ENCODE data around the gene INPP5F. TPM values are rescaled to one million over a fixed set of nuclear protein-coding genes. Genes with fewer than 3 reads are reported as not detected.

The INPP5F gene
- polyA plus RNA-seq, 1 of the 3 experiments (the other 2 are of a cell fraction) = 7.8 TPM

GRCh38 chr10:119784340-119785067 is 58.7 kb downstream of the INPP5F start:
- no peak for DNase-seq
- CTCF ChIA-PET = interaction anchor here (1.1 to 3.5 kb wide), 2 partner anchors 26 to 33 kb away, joined by 4 to 13 read pairs; no protein-coding TSS in a partner anchor
- 82% methylated on average over 7 of the region's 7 CpGs for WGBS (ENCODE audit: low lambda C conversion rate)
- no peaks in the 10 kb centered on the region for H3K9me2 ChIP-seq
- H3K27me3 ChIP-seq (ENCODE audit: insufficient read depth) = no peaks in the 10 kb centered on the region
- H3K79me2 ChIP-seq (ENCODE audit: insufficient read depth) = no peaks in the 10 kb centered on the region
- H3K9me3 ChIP-seq = no peaks in the 10 kb centered on the region
- no peak overlapping the region for H3K9ac ChIP-seq
- H2AFZ ChIP-seq (ENCODE audit: low read depth) = no peak overlapping the region
- no peak overlapping the region for H3K4me2 ChIP-seq
- H3K4me1 ChIP-seq (ENCODE audit: control insufficient read depth in 1 of 2, insufficient read depth in 2 of 2, low read depth in 1 of 2, low read length in 1 of 2) = peaks cover 0 to 6% of the 10 kb centered on the region in 2 experiments; a peak in 3 of 4 replicates
- POLR2A ChIA-PET = no interaction called here
- H3K4me3 ChIP-seq (ENCODE audit: low read depth in 2 of 2, low read length in 1 of 2) = no peak overlapping the region
- H4K20me1 ChIP-seq (ENCODE audit: insufficient read depth) = no peaks in the 10 kb centered on the region
- TF ChIP-seq RXRA (IDR thresholded peaks at IDR 0.05; ENCODE audit: borderline replicate concordance, low read depth) (no peak), TEAD4 (IDR thresholded peaks at IDR 0.05; ENCODE audit: borderline replicate concordance, insufficient read depth) (no peak), REST (IDR thresholded peaks at IDR 0.05; ENCODE audit: low read depth, low read length) (no peak), CHD2 (IDR thresholded peaks at IDR 0.05; ENCODE audit: low read length, partially characterized antibody) (no peak)
- no peak overlapping the region for H3K27ac ChIP-seq (ENCODE audit: low read depth in 2 of 2, low read length in 1 of 2)
- H3F3A ChIP-seq (replicated peaks; ENCODE audit: insufficient read depth) = no peaks in the 10 kb centered on the region
- H3K36me3 ChIP-seq (replicated peaks in 1 of 2; ENCODE audit: control insufficient read depth in 1 of 2, insufficient read depth in 2 of 2, low read length in 1 of 2) = peaks cover 0 to 3% of the 10 kb centered on the region in 2 experiments

- Histone ChIP-seq H3K27me3 (ENCODE audit: insufficient read depth) (no peaks in the 10 kb centered on the region), H3F3A (replicated peaks; ENCODE audit: insufficient read depth) (no peaks in the 10 kb centered on the region), H3K9me2 (no peaks in the 10 kb centered on the region), H3K4me1 (ENCODE audit: control insufficient read depth in 1 of 2, insufficient read depth in 2 of 2, low read depth in 1 of 2, low read length in 1 of 2) (peaks cover 0 to 6% of the 10 kb centered on the region in 2 experiments; a peak in 3 of 4 replicates), H4K20me1 (ENCODE audit: insufficient read depth) (no peaks in the 10 kb centered on the region), H3K4me3 (ENCODE audit: low read depth in 2 of 2, low read length in 1 of 2) (no peak overlapping the region), H2AFZ (ENCODE audit: low read depth) (no peak overlapping the region), H3K36me3 (replicated peaks in 1 of 2; ENCODE audit: control insufficient read depth in 1 of 2, insufficient read depth in 2 of 2, low read length in 1 of 2) (no peaks in the 10 kb centered on the region), H3K9ac (no peak overlapping the region; the same call in 1 of the 2 replicates), H3K79me2 (ENCODE audit: insufficient read depth) (no peaks in the 10 kb centered on the region), H3K4me2 (no peak overlapping the region), H3K9me3 (no peaks in the 10 kb centered on the region), H3K27ac (ENCODE audit: low read depth in 2 of 2, low read length in 1 of 2) (no peak overlapping the region)
- WGBS (ENCODE audit: low lambda C conversion rate) = 92% methylated on average over 5 of the region's 5 CpGs
- CTCF ChIA-PET = interaction anchor here (0.7 to 3.5 kb wide), 2 partner anchors 35 to 162 kb away, joined by 3 to 13 read pairs; no protein-coding TSS in a partner anchor
- DNase-seq = no peak
- POLR2A ChIA-PET = interaction anchor here (0.6 kb wide), 1 partner anchor 64 kb away, joined by 5 read pairs; no protein-coding TSS in a partner anchor
- TF ChIP-seq USF1 (IDR thresholded peaks at IDR 0.05; ENCODE audit: borderline replicate concordance, low read depth) (no peak), TAF1 (IDR thresholded peaks at IDR 0.05; ENCODE audit: borderline replicate concordance, low read depth, low read length) (no peak), MXI1 (IDR thresholded peaks at IDR 0.05; ENCODE audit: low read depth, low read length) (no peak), ELF1 (IDR thresholded peaks at IDR 0.05) (no peak), ZBTB33 (IDR thresholded peaks at IDR 0.05; ENCODE audit: borderline replicate concordance, low read depth) (no peak), FOSL2 (IDR thresholded peaks at IDR 0.05; ENCODE audit: borderline replicate concordance, low read depth) (no peak), NRF1 (IDR thresholded peaks at IDR 0.05; ENCODE audit: low read depth, low read length) (no peak), CTCF (IDR thresholded peaks at IDR 0.05) (no peak), RAD21 (IDR thresholded peaks at IDR 0.05; ENCODE audit: low read length) (no peak), MAX (IDR thresholded peaks at IDR 0.05; ENCODE audit: low read depth) (no peak), NFIC (IDR thresholded peaks at IDR 0.05; ENCODE audit: borderline replicate concordance) (no peak), MEF2A (IDR thresholded peaks at IDR 0.05; ENCODE audit: borderline replicate concordance, low read depth) (no peak)
These were observed 60.4 kb downstream of the INPP5F start for GRCh38 chr10:119786117-119786769.

Measured in SK-N-SH (cell line).